ENCODE results near the gene CDCP2.
"Not testable (repeated sequence)": the region's sequence is repeated elsewhere in the genome, so short reads cannot be mapped to it uniquely, and the experiment has no call there.

CDCP2 gene

DNA sequence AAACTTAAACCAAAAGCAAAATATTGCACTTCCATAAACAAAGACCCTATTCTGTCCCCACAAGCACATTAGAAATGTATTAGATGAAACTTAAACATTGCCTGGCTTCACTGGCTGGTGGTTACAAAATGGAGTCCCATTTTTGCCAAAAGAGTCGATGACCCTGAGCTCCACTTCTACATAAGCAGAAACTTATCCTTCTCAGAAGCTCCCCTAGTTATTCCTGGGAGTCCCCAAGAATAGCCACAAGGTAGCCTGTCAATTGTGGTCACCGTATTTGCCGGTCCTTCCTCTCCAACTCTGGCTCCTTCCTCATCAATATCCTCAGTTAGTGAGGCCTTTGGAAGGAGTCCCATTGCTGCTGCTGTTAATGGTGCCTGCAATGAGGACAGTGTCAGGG is 37.3 kb downstream of the CDCP2 start:
- no peak for DNase-seq (ENCODE audit: low spot score)

DNA sequence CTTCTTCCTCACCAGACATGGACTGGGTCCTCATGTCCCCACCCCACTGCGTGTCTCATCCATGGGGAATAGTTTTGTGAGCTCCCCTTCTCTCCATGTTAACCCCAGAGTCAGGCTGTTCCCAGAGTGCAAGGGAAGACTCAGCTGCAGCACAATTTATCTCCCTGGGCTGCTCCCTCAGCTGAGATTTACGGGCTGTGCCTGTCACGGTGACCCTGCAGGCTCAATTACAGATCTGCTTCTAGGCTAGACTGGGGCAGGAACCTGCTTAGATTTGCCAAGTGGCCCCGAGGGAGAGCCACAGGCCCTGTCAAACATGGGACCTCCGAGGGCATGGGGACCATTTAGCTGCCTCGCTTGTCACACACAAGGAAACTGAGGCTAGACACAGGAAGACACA is 37.8 kb downstream of the CDCP2 start:
- DNase-seq (ENCODE audit: low spot score) = no peak

DNA sequence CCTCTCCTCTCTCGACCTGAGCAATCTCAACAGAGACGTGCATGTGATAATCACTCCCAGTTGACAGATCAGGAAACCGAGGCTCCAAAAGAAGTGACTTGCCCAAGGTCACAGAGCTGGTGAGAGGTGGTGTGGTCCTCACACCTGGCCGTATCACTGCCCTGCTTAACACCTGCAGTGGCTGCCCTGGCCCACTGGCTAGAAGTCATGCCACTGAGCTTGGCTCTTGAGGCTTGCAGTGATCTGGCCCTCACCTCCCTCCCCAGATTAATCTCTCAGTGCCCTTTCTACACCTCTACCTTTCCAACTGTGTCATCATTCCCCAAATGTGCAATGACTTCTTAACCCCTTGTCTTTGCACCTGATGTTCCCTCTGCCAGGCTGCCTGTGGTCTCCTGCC is 38.8 kb downstream of the CDCP2 start:
- DNase-seq (ENCODE audit: low spot score) = no peak

DNA sequence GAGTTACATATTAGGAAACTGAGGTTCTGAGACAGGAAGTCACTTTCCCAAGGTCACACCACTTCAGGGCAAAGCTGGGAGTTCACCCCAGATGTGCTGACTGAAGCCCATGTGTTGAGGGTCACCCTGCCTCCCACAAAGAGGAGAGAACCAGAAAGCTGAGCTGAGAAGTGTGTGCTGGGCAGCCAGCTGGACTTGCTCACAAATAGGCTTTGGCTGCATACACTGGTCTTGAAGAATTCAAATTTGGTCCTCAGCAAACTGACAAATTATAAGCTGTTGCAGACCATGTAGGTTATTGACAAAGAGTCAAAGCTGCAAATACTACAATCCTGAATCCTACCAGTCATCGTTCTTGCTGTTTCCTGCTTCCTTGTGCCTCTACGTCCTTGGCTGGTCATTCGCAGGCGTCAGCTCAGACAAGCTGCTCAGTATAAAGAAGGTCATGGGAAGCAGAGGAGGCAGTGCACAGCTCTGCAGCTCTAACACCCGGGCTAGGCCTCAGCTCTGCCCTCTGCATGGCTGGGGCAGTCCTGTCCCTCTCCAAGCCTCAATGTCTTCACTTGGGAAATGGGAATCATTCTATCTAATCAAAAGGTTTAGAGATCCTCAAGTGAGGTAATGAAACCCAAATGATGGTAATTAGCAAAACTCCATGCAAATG is 40.0 kb downstream of the CDCP2 start:
- DNase-seq (ENCODE audit: low spot score) = no peak

DNA sequence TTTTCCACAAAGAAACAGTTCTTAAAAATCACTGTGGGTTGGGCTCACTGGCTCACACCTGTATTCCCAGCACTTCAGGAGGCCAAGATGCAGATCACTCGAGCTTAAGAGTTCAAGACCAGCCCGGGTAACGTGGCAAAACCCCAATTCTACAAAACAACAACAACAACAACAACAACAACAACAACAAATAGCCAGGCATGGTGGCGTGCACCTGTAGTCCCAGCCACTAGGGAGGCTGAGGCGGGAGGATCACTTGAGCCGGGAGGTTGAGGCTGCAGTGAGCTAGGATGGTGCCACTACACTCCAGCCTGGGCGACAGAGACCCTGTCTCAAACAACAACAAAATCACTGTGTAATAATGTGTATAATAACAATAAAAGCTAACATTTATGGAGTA is 40.8 kb downstream of the CDCP2 start:
- no peak for DNase-seq (ENCODE audit: low spot score)

DNA sequence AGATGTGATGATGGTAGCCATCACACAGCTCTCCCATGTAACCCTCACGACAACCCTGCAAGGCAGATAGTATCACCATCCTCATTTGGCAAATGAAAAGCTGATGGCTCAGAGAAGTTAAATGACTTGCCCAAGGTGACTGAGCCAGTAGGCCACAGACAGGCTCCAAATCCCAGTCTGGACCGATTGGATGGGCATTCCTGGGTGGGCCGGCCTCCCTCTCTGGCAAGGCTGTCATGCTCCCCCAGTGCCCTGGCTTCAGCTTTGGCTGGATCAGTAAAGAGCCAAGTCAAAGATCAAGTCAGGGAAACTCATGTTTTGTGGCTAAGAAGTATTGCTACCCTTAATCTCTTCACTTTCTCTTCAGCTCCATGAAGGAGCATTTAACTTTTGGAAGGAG is 41.2 kb downstream of the CDCP2 start:
- no peak for DNase-seq (ENCODE audit: low spot score)

DNA sequence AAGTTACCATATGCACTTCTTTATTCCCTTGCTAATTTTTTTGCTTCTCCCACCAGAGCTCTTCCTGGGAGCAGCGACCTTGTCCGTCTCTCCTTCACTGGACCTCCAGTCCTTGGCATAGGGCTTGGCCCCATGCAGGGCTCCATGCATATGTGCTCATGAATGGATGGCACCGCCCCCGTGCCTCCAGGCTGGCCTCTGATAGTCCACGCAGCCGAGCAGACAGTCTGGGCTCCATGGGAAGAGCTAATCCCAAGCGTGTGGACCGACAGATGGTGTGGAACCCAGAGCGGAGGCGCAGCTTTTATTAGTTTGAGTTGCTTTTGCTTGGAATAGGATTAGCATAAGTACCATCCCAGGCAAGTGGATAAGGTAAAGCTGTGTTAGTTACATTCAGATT is 41.8 kb downstream of the CDCP2 start:
- no peak for DNase-seq (ENCODE audit: low spot score)

DNA sequence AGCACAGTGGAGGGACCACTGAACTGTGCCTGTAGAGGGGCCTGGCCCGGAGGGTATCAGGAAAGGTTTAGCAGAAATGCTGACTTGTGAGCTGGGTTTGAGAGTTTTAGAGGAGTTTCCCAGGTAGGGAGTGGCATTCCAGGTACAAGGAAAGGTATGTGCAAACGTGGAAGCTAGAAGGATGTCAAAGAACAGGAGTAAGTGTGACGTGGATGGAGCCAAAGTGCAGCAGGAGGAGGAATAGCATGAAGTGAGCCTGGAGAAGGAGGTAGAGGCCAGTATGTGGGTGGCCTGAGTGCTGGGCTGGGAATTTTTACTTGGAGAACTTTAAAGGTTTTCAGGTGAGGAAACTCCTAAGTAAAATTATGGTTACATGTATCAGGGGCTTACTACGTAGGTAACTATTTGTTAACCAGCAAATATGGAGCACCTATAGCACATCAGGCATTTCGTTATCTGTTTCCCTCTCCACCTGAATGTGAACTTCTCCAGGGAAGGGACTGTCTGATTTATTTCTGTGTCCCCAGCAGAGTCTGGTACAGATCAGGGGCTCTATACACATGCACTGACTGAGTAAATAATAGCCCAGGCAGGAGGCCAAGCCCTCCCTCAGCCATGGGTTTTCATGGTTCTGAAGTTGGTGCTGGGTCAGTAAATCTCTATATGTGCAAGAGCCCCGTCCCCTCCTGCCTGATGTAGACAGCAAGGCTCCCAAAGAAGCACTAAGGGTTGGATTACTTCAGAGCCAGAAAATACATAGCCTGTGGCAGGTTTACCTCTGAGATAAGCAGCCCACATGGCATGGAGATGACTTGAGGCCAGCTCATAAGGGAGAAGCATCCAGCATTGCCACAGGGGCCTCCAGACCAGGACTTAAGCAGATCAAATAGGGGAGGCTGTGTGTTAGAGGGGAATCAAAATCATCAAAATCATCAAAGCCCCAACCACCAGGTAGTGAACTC is 43.4 kb downstream of the CDCP2 start:
- no peak for DNase-seq (ENCODE audit: low spot score)

DNA sequence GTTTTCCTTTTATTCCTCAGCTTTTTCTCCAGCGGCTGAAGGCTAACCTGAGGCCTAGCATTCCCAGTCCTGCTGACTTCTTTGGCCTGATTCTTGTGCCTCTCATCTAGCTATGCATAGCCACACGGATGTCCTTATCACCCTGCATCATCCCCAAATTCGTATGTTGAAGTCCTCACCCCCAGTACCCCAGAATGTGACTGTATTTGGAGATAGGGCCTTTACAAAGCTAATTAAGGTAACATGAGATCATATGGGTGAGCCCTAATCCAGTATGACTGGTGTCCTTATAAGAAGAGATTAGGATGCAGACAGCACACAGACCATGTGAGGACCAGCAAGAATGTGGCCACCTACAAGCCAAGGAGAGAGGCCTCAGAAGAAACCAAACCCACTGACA is 44.6 kb downstream of the CDCP2 start:
- no peak for DNase-seq (ENCODE audit: low spot score)

DNA sequence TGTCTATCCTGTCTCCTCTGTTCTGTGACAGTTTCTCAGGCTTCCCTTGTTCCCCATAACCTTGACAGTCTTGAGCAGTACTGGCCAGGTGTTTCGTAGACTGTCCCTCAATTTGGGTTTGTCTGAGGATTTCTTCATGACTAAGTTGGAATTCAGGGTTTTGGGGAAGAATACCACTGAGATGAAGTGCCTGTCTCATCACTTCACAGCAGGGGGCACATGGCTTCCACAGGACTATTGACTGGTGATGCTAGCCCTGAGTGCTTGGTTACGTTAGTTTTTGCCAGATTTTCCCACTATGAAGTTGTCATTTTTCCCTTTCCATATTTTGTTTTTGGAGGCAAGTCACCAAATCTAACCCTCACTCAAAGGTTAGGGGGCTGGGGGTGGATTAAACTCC is 45.7 kb downstream of the CDCP2 start:
- DNase-seq (ENCODE audit: low spot score) = no peak

DNA sequence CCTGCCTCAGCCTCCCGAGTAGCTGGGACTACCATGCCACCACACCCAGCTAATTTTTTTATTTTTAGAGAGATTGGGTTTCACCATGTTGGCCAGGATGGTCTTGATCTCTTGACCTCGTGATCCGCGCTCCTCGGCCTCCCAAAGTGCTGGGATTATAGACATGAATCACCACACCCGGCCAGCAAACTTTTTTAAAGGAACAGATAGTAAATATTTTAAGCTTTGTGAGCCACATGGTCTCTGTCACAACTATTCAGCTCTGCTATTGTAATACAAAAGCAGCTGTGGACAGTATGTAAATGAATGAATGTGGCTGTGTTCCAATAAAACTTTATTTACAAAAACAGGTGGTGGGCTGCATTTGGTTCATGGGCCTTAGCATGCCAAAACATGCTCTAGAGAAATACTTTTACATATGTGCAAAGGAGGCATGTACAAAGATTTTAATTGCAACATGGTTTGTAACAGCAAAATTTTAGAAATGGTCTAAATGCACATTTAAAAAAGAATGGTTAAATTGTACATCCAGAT is 47.0 kb downstream of the CDCP2 start:
- DNase-seq (ENCODE audit: low spot score) = no peak

DNA sequence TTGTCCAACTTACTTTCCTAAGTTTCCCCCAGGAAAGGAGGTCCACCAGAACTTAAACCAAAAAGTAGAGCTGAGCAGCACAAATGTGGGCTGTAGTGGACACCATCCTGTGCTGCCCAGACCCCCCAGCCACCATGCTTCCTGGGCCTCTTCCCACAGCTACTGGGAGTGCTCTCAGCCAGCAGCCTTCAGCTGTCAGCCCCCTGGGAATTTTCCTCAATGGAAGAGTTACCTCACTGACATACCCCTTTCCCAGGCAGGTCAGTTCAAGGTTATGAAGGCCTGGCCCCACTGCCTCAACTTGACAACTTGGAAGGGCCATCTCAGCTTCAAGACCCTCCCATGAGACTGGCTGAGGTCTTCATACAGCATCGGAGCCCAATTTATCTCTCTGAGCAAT is 47.7 kb downstream of the CDCP2 start:
- DNase-seq (ENCODE audit: low spot score) = no peak

DNA sequence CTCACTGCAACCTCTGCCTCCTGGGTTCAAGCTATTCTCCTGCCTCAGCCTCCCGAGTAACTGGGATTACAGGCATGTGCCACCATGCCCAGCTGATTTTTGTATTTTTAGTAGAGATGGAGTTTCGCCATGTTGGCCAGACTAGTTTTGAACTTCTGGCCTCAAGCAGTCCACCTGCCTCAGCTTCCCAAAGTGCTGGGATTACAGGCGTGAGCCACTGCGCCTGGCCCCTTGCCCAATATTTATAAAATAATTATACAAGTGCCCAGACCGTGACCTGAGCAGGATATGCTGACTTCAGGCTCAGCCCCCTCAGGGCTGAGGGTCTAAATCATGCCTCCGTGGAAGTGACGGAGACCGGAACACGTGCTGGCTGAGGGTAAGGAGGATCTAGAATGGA is 48.2 kb downstream of the CDCP2 start:
- not testable (repeated sequence) for DNase-seq (ENCODE audit: low spot score)

DNA sequence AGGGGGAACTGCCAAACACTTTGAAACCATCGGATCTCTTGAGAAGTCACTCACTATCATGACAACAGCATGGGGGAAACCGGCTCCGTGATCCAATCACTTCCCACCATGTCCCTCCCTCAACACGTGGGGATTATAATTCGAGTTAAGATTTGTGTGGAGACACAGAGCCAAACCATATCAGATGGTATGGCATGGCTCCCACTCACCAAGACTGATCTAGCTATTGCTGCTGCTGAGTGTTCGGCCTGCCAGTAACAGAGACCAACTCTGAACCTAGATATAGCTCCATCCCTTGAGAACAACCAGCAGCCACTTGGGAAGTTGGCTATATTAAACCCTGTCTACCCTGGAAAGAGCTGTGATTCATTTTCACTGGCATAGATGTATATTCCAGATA is 49.4 kb downstream of the CDCP2 start:
- DNase-seq (ENCODE audit: low spot score) = no peak

DNA sequence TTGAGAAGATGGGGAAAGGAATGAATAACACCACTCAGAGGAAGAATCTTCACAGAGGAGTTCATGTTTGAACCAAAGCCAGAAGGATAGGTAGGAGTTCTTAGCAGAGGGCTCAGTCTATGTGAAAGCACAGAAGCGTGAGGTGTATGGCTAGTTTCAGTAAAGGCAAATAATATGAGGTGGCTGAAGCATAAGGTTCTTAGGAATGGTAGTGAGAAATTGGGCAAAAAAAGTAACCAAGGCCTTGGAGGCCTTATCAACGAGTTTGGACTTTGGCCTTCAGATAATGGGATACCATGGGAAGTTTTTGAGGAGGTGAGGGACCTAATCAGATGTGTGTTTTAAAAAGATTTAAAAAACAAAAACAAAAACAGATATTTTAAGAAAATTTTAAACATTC is 52.3 kb downstream of the CDCP2 start:
- no peak for DNase-seq (ENCODE audit: low spot score)

DNA sequence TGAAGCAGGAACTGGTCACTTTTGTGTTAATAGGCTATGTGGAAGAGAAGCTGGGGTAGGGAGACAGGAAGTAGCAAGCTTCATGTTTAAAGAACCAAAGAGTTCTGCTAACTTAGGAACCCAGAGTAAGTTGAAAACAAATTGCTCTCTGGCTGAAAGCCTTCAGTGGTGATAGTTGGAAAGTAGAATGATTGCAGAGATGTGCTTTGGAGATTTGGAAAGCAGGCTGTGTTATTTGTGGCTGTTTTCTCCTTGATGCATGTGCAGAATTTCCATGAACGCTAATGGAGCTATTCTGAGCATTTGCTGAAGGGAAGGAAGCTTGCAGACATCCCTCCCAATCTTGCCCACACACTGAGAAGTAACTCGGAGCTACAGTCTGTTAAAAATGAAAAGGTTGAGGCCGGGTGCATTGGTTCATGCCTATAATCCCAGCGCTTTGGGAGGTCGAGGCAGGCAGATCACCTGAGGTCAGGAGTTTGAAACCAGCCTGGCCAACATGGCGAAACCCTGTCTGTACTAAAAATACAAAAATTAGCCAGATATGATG is 53.7 kb downstream of the CDCP2 start:
- no peak for DNase-seq (ENCODE audit: low spot score)

DNA sequence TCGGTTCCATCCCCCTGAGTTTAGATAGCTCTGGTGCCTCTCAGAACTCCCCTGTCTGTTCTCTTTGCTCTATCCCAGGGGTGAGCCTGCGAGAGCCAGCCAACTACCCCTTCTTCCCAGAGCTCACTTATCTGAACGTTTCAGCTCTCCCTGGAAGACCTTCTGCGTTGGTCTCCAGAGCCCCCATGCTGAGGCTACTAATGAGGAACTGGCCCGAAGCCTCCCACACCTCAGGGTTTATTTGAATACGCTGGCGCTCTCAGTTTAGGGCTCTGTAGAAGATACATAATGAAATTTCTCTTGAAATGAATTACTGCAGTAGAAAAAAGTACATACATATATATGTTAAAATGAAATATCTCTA is 55.9 kb downstream of the CDCP2 start:
- DNase-seq (ENCODE audit: low spot score) = no peak

DNA sequence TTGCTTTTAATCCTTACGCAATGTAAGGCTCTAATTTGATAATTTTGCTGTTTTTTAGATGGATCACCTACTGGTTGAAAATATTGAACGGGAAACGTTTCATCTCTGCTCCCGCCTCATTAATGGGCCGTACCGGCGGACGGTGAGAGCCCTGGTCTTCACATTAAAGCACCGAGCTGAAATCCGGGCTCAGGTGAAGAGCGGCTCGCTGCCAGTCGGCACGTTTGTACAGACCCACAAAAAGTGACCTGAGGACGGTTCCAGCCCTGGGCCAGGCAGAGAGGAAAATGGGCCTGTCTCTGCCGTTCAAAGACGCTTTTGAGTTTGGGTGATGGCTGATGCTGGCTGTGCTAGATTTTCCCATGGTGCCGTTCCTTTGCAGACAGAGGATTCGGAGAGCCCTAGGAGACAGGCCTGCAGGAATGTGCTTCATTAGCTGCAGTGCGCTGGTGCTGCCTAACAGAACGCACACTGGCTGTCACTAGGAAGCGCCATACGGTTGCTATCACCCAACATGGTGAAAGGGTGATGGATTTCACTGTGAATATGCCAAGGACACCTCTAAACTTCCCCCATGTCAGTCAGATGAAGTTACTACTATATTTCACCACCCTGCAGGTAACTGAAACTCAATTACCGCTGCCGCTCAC is 56.4 kb downstream of the CDCP2 start:
- no peak for DNase-seq (ENCODE audit: low spot score)

DNA sequence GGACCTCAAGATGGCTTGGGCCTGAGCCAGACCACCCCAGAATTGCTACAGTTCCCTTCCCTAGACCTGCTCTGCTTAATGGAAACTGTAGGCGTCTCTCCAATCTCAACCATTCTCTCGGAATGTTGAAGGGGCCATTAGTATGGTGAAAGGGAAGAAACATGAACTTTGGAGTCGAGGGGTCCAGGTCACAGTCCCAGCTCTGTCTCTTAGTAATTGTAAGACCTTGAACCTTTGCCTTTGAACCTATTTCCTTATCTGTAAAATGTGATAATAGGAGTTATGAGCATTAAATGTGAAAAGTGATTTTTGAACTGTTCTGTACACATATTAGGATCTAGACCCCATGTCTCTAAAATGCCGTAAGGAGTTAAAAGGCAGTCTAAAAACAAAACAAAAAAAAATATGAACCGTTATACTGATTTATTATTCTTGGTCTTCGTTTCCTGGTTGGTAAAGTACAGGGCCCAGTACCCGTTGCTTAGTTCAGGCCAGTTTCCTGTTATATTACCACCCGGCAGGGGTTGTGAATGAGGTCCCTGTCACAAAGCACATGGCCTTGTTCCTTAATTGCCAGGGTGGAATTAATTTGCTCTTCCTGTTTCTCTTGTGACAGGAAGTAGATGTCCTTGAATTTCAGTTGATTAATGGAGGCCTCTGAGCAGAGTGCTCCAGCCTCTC is 57.1 kb downstream of the CDCP2 start:
- DNase-seq (ENCODE audit: low spot score) = no peak

DNA sequence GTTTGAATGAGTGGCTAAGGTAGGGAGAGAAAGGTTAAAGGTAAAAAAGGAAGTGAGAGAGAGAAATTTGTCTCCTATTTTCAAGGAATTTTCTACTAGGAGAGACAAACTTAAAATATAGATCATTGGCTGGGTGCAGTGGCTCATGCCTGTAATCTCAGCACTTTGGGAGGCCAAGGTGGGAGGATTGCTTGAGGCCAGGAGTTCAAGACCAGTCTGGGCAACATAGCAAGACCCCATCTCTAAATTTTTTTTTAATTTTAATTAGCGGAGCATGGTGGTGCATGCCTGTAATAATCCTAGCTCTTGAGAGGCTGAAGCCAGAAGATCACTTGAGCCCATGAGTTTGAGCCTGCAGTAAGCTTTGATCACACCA is 58.1 kb downstream of the CDCP2 start:
- not testable (repeated sequence) for DNase-seq (ENCODE audit: low spot score)

DNA sequence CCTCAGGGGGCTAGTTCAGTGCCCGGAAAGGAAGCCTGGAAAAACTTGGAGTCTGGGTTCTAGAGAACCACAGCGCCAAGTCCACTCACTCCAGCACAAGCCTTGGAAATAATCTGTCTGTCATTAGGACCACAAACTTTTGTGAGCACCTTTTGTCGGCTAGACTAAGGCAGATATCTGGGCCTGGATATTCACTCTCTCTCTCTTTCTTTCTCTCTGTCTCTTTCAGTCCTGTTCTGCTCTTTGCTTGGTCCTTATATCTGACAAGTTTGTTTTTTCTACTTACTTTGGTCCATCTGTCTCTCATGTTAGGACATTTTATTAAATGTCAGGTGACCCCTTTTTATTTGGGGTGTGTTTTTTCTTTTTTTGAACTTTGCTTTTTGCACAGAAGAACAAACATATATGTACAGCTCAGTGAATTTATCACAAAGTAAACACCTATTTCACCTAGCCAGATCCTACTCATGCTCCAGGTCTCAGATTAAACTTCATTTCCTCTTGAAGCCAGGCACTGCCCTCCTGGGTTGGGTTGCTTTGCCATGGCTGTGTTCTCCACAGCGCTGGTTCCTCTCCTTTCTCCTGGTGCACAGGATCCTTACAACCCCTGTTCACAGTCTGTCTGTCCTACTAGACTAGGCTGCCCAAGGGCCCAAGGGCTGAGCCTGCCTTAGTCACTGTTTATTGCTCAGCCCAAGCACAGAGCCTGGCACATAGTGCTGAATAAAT is 58.6 kb downstream of the CDCP2 start:
- no peak for DNase-seq (ENCODE audit: low spot score)

Data from AG08396 (cell line).